SK-N-SH (cell line): ENCODE data around the gene EHD3.

Source experiments
- EP300 ChIP-seq, 2 experiments: IDR thresholded peaks; 2 replicates each; pipeline versions ENCODE4 v1.4.0 to v1.6.1; 2012; ENCODE audit warnings: borderline replicate concordance in 1 of 2, low read depth in 1 of 2, low read length in 1 of 2
- EZH2phosphoT487 ChIP-seq: fragments of 200-600 bp; sonication (generic); IDR thresholded peaks from 2 replicates; pipeline ENCODE4 v1.6.1; 2017; ENCODE audit warnings: low read depth, mixed run types, mild to moderate bottlenecking, antibody characterized with exemption, moderate library complexity, borderline replicate concordance
- GABPA ChIP-seq: IDR thresholded peaks from 2 replicates; pipeline ENCODE4 v1.4.0; 2012; ENCODE audit warnings: low read depth, mild to moderate bottlenecking
- POLR2AphosphoS5 ChIP-seq: IDR thresholded peaks from 2 replicates; pipeline ENCODE4 v1.6.1; 2012; ENCODE audit warnings: low read depth, low read length
- RFX5 ChIP-seq: IDR thresholded peaks from 2 replicates; pipeline ENCODE4 v1.6.1; 2012; ENCODE audit warnings: mild to moderate bottlenecking, improper control_type of control experiment, low read length
- SIN3A ChIP-seq: IDR thresholded peaks from 2 replicates; pipeline ENCODE4 v1.6.1; 2012; ENCODE audit warnings: low read depth, mild to moderate bottlenecking, low read length, moderate library complexity, borderline replicate concordance
- TCF12 ChIP-seq: IDR thresholded peaks from 2 replicates; pipeline ENCODE4 v1.4.0; 2012
- TEAD4 ChIP-seq: IDR thresholded peaks from 2 replicates; pipeline ENCODE4 v1.4.0; 2012; ENCODE audit warnings: mild to moderate bottlenecking, borderline replicate concordance; ENCODE audit not compliant: insufficient read depth
- YY1 ChIP-seq: IDR thresholded peaks from 2 replicates; pipeline ENCODE4 v1.4.0; 2012; ENCODE audit warnings: low read depth, mild to moderate bottlenecking
- TF ChIP-seq, protein P1 (sequence below): fragments of 200-600 bp; sonication (generic); IDR thresholded peaks from 2 replicates; pipeline ENCODE4 v1.6.1; 2017; ENCODE audit warnings: antibody characterized with exemption, mild to moderate bottlenecking, moderate library complexity
- TF ChIP-seq, protein P2 (sequence below): fragments of 150-350 bp; IDR thresholded peaks from 2 replicates; pipeline ENCODE4 v1.6.1; 2017; ENCODE audit warnings: antibody characterized with exemption, low read length, low read depth, borderline replicate concordance
- TF ChIP-seq, protein P3 (sequence below): IDR thresholded peaks from 2 replicates; pipeline ENCODE4 v1.4.0; 2012; ENCODE audit warnings: low read depth

- TF ChIP-seq, protein P1, sequence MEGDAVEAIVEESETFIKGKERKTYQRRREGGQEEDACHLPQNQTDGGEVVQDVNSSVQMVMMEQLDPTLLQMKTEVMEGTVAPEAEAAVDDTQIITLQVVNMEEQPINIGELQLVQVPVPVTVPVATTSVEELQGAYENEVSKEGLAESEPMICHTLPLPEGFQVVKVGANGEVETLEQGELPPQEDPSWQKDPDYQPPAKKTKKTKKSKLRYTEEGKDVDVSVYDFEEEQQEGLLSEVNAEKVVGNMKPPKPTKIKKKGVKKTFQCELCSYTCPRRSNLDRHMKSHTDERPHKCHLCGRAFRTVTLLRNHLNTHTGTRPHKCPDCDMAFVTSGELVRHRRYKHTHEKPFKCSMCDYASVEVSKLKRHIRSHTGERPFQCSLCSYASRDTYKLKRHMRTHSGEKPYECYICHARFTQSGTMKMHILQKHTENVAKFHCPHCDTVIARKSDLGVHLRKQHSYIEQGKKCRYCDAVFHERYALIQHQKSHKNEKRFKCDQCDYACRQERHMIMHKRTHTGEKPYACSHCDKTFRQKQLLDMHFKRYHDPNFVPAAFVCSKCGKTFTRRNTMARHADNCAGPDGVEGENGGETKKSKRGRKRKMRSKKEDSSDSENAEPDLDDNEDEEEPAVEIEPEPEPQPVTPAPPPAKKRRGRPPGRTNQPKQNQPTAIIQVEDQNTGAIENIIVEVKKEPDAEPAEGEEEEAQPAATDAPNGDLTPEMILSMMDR = no peak
- TF ChIP-seq TCF12 (no peak), TEAD4 (no peak), POLR2AphosphoS5 (no peak), YY1 (no peak), GABPA (no peak), EP300 (IDR thresholded peaks at IDR 0.05; ENCODE audit: borderline replicate concordance in 1 of 2, low read depth in 1 of 2, low read length in 1 of 2) (no peak), EZH2phosphoT487 (no peak), RFX5 (no peak), SIN3A (no peak)
- TF ChIP-seq, protein P2, sequence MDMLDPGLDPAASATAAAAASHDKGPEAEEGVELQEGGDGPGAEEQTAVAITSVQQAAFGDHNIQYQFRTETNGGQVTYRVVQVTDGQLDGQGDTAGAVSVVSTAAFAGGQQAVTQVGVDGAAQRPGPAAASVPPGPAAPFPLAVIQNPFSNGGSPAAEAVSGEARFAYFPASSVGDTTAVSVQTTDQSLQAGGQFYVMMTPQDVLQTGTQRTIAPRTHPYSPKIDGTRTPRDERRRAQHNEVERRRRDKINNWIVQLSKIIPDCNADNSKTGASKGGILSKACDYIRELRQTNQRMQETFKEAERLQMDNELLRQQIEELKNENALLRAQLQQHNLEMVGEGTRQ = no peak
- TF ChIP-seq, protein P3, sequence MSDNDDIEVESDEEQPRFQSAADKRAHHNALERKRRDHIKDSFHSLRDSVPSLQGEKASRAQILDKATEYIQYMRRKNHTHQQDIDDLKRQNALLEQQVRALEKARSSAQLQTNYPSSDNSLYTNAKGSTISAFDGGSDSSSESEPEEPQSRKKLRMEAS = no peak
Measured at GRCh38 chr2:31259075-31259474, 25.1 kb downstream of the EHD3 start.
